OCI-LY1 (cell line): Measurements from ENCODE around the gene CLUH.

Experiments
- H2AFZ ChIP-seq: fragments of 200-600 bp; sonication (generic), shearing (Covaris generic); 2 replicates; pipeline ENCODE4 v1.6.0; 2014; ENCODE audit warnings: antibody characterized with exemption, mild to moderate bottlenecking, low read length
- H3F3A ChIP-seq: fragments of 200-600 bp; sonication (generic), shearing (Covaris generic); 2 replicates; pipeline ENCODE4 v1.6.0; 2014; ENCODE audit warnings: mild to moderate bottlenecking, antibody characterized with exemption, low read length, moderate library complexity; ENCODE audit not compliant: insufficient read depth
- H3K27ac ChIP-seq: fragments of 200-600 bp; sonication (generic); 2 replicates; pipeline ENCODE4 v1.5.1; 2014; ENCODE audit warnings: low read length, mixed run types, mild to moderate bottlenecking, low read depth; ENCODE audit not compliant: poor library complexity, severe bottlenecking
- H3K27me3 ChIP-seq: fragments of 200-600 bp; sonication (generic); 2 replicates; pipeline ENCODE4 v1.6.0; 2014; ENCODE audit warnings: antibody characterized with exemption, mild to moderate bottlenecking, low read length, moderate library complexity; ENCODE audit not compliant: insufficient read depth
- H3K36me3 ChIP-seq: fragments of 200-600 bp; sonication (generic); 2 replicates; pipeline ENCODE4 v1.6.1; 2014; ENCODE audit warnings: mild to moderate bottlenecking, antibody characterized with exemption, low read length, moderate library complexity, mixed read lengths; ENCODE audit not compliant: insufficient read depth
- H3K4me1 ChIP-seq: fragments of 200-600 bp; sonication (generic); 2 replicates; pipeline ENCODE4 v1.5.1; 2014; ENCODE audit warnings: mild to moderate bottlenecking, low read length, moderate library complexity; ENCODE audit not compliant: insufficient read depth, severe bottlenecking
- H3K4me2 ChIP-seq: fragments of 200-600 bp; sonication (generic), shearing (Covaris generic); 2 replicates; pipeline ENCODE4 v1.6.1; 2014; ENCODE audit warnings: low read length
- H3K4me3 ChIP-seq: fragments of 200-600 bp; sonication (generic); 2 replicates; pipeline ENCODE4 v1.5.1; 2014; ENCODE audit warnings: low read length, low read depth, mild to moderate bottlenecking, mixed read lengths; ENCODE audit not compliant: poor library complexity, severe bottlenecking
- H3K79me2 ChIP-seq: fragments of 200-600 bp; shearing (Covaris generic); 2 replicates; pipeline ENCODE4 v1.6.1; 2016; ENCODE audit warnings: mixed run types, low read length, mixed read lengths; ENCODE audit not compliant: insufficient read depth
- H3K9ac ChIP-seq: fragments of 200-600 bp; sonication (generic), shearing (Covaris generic); 2 replicates; pipeline ENCODE4 v1.6.1; 2014; ENCODE audit warnings: mild to moderate bottlenecking, low read length, mixed read lengths
- H3K9me2 ChIP-seq: fragments of 200-600 bp; sonication (generic), shearing (Covaris generic); 2 replicates; pipeline ENCODE4 v1.6.1; 2014; ENCODE audit warnings: low read depth, mild to moderate bottlenecking, low read length, mixed read lengths
- H3K9me3 ChIP-seq: fragments of 200-600 bp; shearing (Covaris generic); 2 replicates; pipeline ENCODE4 v1.6.1; 2014; ENCODE audit warnings: low read length, mixed read lengths
- H4K20me1 ChIP-seq: fragments of 200-600 bp; sonication (generic), shearing (Covaris generic); 2 replicates; pipeline ENCODE4 v1.6.0; 2016; ENCODE audit warnings: mild to moderate bottlenecking, low read length; ENCODE audit not compliant: insufficient read depth
- EZH2 ChIP-seq: fragments of 200-600 bp; sonication (generic), shearing (Covaris generic); IDR thresholded peaks from 2 replicates; pipeline ENCODE4 v1.8.0; 2017; ENCODE audit warnings: borderline replicate concordance, mixed run types, mild to moderate bottlenecking, antibody characterized with exemption, low read length, moderate library complexity, mixed read lengths
- TF ChIP-seq, protein P1 (sequence below): fragments of 200-600 bp; sonication (generic), shearing (Covaris generic); IDR thresholded peaks from 2 replicates; pipeline ENCODE4 v1.5.1; 2017; ENCODE audit warnings: mild to moderate bottlenecking, antibody characterized with exemption, low read length, moderate library complexity, mixed read lengths

CLUH gene

DNA sequence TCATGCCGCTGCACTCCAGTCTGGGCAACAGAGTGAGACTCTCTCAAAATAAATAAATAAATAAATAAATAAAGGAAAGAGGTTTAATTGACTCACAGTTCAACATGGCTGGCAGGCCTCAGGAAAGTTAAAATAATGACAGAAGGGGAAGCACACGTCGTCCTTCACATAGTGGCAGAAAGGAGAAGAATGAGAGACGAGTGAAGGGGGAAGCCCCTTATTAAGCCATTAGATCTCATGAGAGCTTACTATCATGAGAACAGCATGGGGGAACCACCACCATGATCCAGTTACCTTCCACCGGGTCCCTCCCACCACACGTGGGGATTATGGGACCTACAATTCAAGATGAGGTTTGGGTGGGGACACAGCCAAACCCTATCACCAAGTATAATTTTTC lies 63.6 kb downstream of the CLUH start:
- Histone ChIP-seq H3K36me3 (peaks cover 53% of the 10 kb centered on the region), H4K20me1 (no peaks in the 10 kb centered on the region), H3K4me2 (no peak overlapping the region), H3K4me3 (no peak overlapping the region), H3K4me1 (no peaks in the 10 kb centered on the region), H3K9ac (no peak overlapping the region), H2AFZ (no peak overlapping the region), H3F3A (no peaks in the 10 kb centered on the region), H3K27ac (no peak overlapping the region), H3K27me3 (no peaks in the 10 kb centered on the region), H3K79me2 (no peaks in the 10 kb centered on the region), H3K9me3 (no peaks in the 10 kb centered on the region), H3K9me2 (no peaks in the 10 kb centered on the region)
- TF ChIP-seq, protein P1, sequence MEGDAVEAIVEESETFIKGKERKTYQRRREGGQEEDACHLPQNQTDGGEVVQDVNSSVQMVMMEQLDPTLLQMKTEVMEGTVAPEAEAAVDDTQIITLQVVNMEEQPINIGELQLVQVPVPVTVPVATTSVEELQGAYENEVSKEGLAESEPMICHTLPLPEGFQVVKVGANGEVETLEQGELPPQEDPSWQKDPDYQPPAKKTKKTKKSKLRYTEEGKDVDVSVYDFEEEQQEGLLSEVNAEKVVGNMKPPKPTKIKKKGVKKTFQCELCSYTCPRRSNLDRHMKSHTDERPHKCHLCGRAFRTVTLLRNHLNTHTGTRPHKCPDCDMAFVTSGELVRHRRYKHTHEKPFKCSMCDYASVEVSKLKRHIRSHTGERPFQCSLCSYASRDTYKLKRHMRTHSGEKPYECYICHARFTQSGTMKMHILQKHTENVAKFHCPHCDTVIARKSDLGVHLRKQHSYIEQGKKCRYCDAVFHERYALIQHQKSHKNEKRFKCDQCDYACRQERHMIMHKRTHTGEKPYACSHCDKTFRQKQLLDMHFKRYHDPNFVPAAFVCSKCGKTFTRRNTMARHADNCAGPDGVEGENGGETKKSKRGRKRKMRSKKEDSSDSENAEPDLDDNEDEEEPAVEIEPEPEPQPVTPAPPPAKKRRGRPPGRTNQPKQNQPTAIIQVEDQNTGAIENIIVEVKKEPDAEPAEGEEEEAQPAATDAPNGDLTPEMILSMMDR: no peak
- no peak for TF ChIP-seq EZH2

DNA sequence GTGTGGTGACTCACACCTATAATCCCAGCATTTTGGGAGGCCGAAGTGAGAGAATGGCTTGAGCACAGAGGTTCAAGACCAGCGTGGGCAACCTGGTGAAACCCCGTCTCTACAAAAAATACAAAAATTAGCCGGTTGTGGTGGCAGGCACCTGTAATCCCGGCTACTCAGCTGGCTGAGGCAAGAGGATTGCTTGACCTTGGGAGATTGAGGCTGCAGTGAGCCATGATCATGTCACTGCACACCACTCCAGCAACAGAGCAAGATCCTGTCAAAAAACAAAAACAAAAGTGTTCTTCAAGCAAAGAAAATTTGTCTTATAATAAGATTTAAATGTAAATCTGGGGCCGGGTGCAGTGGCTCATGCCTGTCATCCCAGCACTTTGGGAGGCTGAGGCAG lies 66.6 kb downstream of the CLUH start:
- Histone ChIP-seq H3K27ac (no peak overlapping the region), H3K4me3 (no peak overlapping the region), H3K4me2 (no peak overlapping the region), H3K79me2 (0 out of 2 replicates have a peak, but pooled peaks cover 7% of the 10 kb centered on the region), H2AFZ (no peak overlapping the region), H3F3A (no peaks in the 10 kb centered on the region), H3K36me3 (peaks cover 54% of the 10 kb centered on the region), H4K20me1 (no peaks in the 10 kb centered on the region), H3K9me2 (no peaks in the 10 kb centered on the region), H3K9ac (no peak overlapping the region), H3K9me3 (no peaks in the 10 kb centered on the region), H3K27me3 (no peaks in the 10 kb centered on the region), H3K4me1 (no peaks in the 10 kb centered on the region)
- TF ChIP-seq, protein P1: no peak
- no peak for TF ChIP-seq EZH2
